Activated naive CD8-positive, alpha-beta T cell treated with anti-CD3 and anti-CD28 coated beads for 36 hours (primary cell): ENCODE results near the gene NOX5. TPM values are rescaled to one million over a fixed set of nuclear protein-coding genes. Genes with fewer than 3 reads are reported as not detected.

ENCODE experiments used
- DNase-seq: peaks from one replicate; pipeline ENCODE4 v3.0.0; 2021
- H3K27ac Mint-ChIP-seq: one replicate; pipeline ENCODE4 v1.8.0; 2022; ENCODE audit warnings: mild to moderate bottlenecking, moderate library complexity, mixed read lengths
- H3K27me3 Mint-ChIP-seq: one replicate; pipeline ENCODE4 v1.8.0; 2022; ENCODE audit warnings: mild to moderate bottlenecking, mixed read lengths
- H3K36me3 Mint-ChIP-seq: one replicate; pipeline ENCODE4 v1.8.0; 2021; ENCODE audit warnings: mild to moderate bottlenecking, mixed read lengths
- H3K4me1 Mint-ChIP-seq: one replicate; pipeline ENCODE4 v1.8.0; 2021; ENCODE audit warnings: mixed read lengths
- H3K4me3 Mint-ChIP-seq: one replicate; pipeline ENCODE4 v1.8.0; 2022; ENCODE audit warnings: mild to moderate bottlenecking, moderate library complexity, mixed read lengths
- H3K9me3 Mint-ChIP-seq: one replicate; pipeline ENCODE4 v1.8.0; 2022; ENCODE audit warnings: mixed read lengths
- total RNA-seq, 2 experiments: library from RNA; stranded (reverse); gene quantifications; one replicate each; pipeline ENCODE4 v1.2.3, GENCODE V29; 2021

NOX5 gene
- total RNA-seq, 2 experiments from 2014 or later, result not detected

DNA sequence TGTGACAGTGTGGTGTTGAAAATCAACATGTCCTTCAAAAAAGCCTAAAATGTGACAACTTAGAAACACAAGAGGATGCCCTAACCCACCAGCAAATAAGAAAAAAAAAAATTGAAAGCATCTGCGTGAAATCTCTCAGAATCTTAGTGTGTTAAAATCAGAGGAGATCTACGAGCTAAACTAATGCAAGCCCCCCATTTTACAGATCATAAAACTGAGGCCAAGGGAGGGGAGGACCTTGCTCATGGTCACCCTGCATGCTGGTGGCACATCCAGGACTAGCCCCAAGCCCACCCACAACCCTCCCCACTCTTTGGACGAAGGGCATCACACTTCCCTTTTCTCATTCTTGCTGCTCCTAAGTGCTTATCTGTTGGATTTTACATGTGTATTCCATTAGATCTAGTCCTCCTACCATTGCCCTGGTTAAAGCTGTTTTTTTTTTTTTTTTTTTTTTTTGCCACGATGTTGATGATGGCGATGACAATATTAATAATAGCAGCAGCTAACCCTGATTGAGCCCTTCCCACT, 29.1 kb upstream of the NOX5 start:
- Mint-ChIP-seq H3K4me1 (no peaks in the 10 kb centered on the region), H3K4me3 (no peak overlapping the region), H3K36me3 (no peaks in the 10 kb centered on the region), H3K27me3 (peaks cover 10% of the 10 kb centered on the region), H3K9me3 (no peaks in the 10 kb centered on the region), H3K27ac (no peak overlapping the region)
- DNase-seq, result no peak

DNA sequence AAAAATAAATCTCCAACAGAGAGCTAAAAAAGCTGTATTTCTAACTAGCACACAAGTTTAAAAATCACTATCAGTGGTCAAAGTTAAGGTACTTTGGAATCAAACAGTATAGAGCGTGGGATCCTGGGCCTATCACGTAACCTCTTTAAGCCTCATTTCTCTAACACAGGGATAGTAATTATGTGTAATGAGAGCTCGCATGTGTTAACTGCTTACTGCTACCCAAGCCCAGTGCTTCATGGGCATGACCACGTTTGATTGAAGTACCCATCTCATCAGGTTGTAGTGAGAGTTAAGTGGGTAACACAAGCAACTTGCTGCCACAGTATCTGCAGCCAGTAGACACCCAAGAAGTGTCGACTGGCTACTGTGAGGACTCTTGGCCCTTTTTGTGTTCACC, 28.2 kb upstream of the NOX5 start:
- no peak overlapping the region for H3K4me3 Mint-ChIP-seq
- H3K27ac Mint-ChIP-seq, result no peak overlapping the region
- no peaks in the 10 kb centered on the region for H3K4me1 Mint-ChIP-seq
- H3K36me3 Mint-ChIP-seq, result no peaks in the 10 kb centered on the region
- no peak for DNase-seq
- peaks cover 7% of the 10 kb centered on the region for H3K27me3 Mint-ChIP-seq
- H3K9me3 Mint-ChIP-seq, result no peaks in the 10 kb centered on the region

DNA sequence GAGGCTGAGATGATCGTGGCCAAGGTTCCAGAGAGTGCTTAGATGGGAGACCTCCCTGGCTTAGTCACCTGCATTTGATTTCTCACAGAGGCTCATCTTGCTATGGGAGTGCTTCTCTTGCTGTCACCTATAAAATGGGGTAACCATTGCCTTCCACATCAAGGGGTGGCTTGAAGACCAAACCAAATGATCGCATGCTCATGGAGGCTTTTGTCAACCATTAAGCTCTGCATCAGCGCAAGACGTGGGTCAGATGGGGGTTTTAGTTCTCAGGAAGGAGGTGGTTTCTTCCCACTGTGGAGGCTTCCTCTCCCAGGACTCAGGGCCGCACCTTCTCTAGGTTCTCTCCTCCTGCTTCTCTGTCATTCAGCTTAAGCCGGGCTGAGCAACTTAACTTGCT, 27.4 kb upstream of the NOX5 start:
- H3K4me1 Mint-ChIP-seq, result no peaks in the 10 kb centered on the region
- no peaks in the 10 kb centered on the region for H3K36me3 Mint-ChIP-seq
- H3K27ac Mint-ChIP-seq, result no peak overlapping the region
- H3K27me3 Mint-ChIP-seq, result peaks cover 4% of the 10 kb centered on the region
- no peak for DNase-seq
- H3K9me3 Mint-ChIP-seq, result no peaks in the 10 kb centered on the region
- H3K4me3 Mint-ChIP-seq, result no peak overlapping the region

DNA sequence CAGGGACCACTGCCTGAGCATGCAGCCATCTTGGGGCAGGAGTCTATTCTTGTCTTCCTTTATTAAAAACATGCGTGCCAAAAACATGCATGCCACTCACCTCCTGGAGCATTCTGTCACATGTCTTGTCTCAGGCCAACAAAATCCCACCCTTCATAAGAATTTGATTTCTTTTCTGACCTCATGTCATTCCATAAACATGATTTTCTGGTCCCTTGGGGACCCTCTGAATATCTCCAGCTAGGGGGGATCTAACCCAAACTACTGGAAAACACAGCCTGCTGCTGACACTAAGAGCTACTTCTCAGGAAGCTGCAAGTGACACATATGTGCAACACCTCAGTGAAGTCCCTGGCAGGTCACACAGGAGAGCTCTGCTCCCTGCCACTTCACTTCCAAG, 26.8 kb upstream of the NOX5 start:
- H3K27me3 Mint-ChIP-seq, result peaks cover 3% of the 10 kb centered on the region
- no peak for DNase-seq
- no peaks in the 10 kb centered on the region for H3K36me3 Mint-ChIP-seq
- H3K27ac Mint-ChIP-seq, result no peak overlapping the region
- H3K4me1 Mint-ChIP-seq, result no peaks in the 10 kb centered on the region
- H3K9me3 Mint-ChIP-seq, result no peaks in the 10 kb centered on the region
- H3K4me3 Mint-ChIP-seq, result no peak overlapping the region

DNA sequence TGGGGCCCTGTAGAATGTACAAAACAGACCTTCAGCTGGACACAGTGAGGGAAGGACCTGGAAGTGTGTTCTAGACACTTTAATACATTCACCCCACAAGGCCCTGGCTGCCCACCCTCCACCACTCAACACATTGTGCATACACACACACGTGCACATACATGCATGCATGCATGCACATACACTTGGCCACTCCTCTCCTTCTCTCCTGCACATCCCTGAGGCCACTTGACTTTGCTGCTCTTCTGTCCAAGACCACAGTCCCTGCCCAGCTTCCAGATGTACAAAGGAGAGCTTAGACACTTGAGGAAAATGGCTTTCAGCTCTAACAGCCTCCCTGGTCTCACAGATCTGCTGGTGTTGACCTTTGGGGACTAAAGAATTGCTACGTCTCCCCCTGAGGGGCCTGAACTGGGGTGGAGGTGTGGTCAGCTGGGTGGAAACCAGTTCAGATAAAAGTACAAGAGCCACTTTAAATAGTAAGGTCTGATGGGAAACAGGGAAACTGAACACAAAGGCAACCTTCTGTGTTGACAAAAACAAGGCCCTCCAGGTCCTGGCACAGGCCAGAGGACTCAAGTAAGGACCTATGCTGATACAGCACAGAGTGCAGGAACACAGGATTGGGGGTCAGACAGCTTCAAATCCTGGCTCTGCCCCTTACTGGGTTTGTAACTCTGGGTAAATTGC, 24.8 kb upstream of the NOX5 start:
- no peaks in the 10 kb centered on the region for H3K27me3 Mint-ChIP-seq
- no peak overlapping the region for H3K4me3 Mint-ChIP-seq
- no peaks in the 10 kb centered on the region for H3K9me3 Mint-ChIP-seq
- no peak for DNase-seq
- H3K4me1 Mint-ChIP-seq, result no peaks in the 10 kb centered on the region
- H3K36me3 Mint-ChIP-seq, result no peaks in the 10 kb centered on the region
- no peak overlapping the region for H3K27ac Mint-ChIP-seq

DNA sequence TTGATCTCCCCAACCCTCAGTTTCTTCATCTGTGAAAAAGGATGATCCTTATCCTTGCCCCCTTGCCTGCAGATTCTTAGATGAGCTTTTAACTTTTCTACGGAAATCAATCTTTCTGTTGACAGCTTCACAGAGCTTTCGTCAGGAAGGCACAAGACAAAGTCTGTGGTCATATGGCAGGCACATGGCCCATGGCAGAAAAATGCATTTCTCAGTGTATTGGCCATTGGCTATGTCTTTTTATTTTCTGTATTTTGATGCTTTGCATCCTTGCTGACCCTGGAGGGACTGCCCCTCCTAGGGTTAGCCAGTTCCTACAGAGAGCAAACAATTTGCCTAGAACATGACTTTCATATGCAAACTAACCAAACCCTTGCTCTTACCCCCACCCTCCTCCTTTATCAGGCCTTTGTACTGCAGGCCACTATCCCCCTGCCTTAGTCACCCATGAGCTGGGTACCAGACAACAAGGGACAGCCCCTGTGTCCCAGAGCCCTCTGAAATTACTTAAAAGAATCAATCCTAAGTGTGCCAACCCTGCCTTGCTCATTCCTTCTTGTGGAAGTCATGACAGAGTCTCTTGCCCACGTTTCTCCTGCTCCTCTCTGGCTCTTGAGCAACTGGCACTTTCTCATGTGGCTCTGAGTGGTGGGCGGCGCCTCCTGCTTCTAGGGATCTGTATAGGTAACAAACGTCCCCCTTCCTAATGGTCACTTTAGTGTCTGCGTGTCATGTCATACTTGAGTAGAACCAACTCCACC, 24.1 kb upstream of the NOX5 start:
- Mint-ChIP-seq H3K27ac (no peak overlapping the region), H3K4me3 (no peak overlapping the region), H3K9me3 (no peaks in the 10 kb centered on the region), H3K4me1 (no peaks in the 10 kb centered on the region), H3K36me3 (no peaks in the 10 kb centered on the region), H3K27me3 (no peaks in the 10 kb centered on the region)
- DNase-seq, result no peak

DNA sequence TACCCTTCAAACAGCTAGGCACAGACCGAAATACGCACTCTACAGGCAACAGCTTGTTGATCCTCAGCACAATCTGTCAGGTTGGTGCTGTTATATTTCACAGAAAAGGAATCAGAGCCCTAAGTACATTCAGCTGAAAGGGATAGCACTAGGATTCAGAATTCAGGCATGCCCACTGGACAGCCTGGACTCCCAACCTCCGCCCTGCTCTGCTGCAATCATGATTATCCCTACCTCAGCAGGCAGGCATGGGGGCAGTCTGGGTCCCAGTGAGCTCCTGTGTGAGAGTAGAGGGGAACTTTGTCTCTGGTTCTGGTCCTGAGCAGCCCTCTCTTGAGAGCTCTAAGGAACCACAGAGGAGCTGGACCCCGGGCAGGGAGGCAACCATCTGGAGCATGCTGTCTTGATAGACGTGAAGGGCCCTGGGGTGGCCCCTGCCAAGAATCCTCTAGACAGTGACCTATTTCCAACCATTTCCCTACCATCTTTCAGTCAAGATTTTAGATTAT, 23.4 kb upstream of the NOX5 start:
- Mint-ChIP-seq H3K27ac (no peak overlapping the region), H3K4me3 (no peak overlapping the region), H3K36me3 (no peaks in the 10 kb centered on the region), H3K4me1 (no peaks in the 10 kb centered on the region), H3K9me3 (no peaks in the 10 kb centered on the region), H3K27me3 (no peaks in the 10 kb centered on the region)
- DNase-seq, result no peak

DNA sequence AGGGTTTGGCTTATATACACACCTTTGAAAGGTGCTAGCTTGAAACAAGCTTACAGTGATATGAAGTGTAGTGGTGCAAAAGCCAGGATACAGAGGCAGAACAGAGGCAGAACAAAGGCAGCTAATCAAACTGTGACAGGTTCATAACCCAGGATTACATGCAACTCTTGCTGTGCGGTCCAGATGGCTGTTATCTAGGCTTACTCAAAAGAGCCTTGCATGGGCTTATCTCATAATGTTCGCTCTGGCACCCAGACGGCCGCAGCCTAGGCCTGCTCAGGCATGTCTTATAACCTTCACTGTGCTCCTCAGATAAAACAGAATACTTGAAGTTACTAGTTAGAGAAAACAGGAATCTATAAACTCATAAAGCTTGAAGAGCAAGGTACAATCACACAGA, 22.8 kb upstream of the NOX5 start:
- Mint-ChIP-seq H3K36me3 (no peaks in the 10 kb centered on the region), H3K4me3 (no peak overlapping the region), H3K27ac (no peak overlapping the region), H3K9me3 (no peaks in the 10 kb centered on the region), H3K4me1 (no peaks in the 10 kb centered on the region), H3K27me3 (no peaks in the 10 kb centered on the region)
- no peak for DNase-seq

DNA sequence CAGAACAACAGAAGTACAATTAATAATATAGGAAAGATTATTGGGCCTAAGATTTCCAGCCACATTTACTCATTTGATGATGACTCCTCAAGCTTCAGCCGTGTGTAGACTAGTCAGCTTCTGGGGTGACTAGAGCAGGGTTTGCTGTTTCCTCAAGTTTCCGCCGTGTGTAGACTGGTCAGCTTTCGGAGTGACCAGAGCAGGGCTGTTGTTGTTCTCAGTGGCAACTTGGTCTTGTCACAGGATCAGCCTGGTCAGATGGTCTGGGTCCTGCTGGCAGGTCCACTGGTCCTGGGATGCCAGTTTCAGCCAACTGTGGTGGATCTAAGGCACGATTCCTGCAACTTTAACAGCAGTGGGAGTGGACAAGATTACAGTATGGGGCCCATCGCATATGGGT, 21.8 kb upstream of the NOX5 start:
- Mint-ChIP-seq H3K4me3 (no peak overlapping the region), H3K9me3 (no peaks in the 10 kb centered on the region), H3K36me3 (no peaks in the 10 kb centered on the region), H3K4me1 (no peaks in the 10 kb centered on the region), H3K27me3 (no peaks in the 10 kb centered on the region), H3K27ac (no peak overlapping the region)
- DNase-seq, result no peak

DNA sequence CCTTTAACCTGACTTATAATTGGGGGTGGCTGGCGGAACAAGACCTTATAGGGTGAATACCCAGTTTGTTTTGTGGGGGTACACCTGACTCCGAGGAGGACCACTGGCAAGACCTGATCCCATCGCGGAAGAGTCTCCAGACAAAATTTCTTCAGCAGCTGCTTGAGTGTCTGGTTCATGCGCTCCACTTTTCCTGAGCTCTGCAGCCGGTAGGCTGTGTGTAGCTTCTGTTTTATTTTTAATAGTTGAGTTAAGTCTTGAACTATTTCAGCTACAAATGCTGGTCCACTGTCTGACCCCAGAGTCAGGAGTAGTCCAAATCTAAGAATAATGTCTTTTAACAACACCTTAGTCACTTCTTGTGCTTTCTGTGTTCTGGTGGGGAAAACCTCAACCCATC, 21.2 kb upstream of the NOX5 start:
- Mint-ChIP-seq H3K9me3 (no peaks in the 10 kb centered on the region), H3K27ac (no peak overlapping the region), H3K4me1 (no peaks in the 10 kb centered on the region), H3K4me3 (no peak overlapping the region), H3K27me3 (peaks cover 3% of the 10 kb centered on the region), H3K36me3 (no peaks in the 10 kb centered on the region)
- DNase-seq, result no peak

DNA sequence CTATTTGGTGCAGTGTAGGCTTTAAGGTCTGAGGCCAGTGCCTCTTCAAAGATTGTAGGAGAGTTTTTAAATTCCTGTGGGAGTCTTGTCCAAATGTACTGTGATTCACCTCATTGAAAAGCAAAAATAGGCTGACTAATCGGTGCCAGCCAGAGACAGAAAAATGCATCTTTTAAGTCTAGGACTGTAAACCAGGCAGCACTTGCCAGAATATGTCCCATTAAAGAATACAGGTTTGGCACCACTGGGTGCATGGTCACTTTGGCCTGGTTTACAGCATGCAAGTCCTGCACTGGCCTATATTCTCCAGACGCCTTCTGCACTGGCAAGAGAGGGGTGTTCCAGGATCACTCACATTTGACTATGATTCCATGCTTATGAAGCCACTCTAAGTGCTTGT, 20.3 kb upstream of the NOX5 start:
- H3K4me1 Mint-ChIP-seq, result no peaks in the 10 kb centered on the region
- no peaks in the 10 kb centered on the region for H3K36me3 Mint-ChIP-seq
- H3K9me3 Mint-ChIP-seq, result no peaks in the 10 kb centered on the region
- H3K27me3 Mint-ChIP-seq, result peaks cover 6% of the 10 kb centered on the region
- no peak overlapping the region for H3K27ac Mint-ChIP-seq
- H3K4me3 Mint-ChIP-seq, result no peak overlapping the region
- DNase-seq, result no peak

DNA sequence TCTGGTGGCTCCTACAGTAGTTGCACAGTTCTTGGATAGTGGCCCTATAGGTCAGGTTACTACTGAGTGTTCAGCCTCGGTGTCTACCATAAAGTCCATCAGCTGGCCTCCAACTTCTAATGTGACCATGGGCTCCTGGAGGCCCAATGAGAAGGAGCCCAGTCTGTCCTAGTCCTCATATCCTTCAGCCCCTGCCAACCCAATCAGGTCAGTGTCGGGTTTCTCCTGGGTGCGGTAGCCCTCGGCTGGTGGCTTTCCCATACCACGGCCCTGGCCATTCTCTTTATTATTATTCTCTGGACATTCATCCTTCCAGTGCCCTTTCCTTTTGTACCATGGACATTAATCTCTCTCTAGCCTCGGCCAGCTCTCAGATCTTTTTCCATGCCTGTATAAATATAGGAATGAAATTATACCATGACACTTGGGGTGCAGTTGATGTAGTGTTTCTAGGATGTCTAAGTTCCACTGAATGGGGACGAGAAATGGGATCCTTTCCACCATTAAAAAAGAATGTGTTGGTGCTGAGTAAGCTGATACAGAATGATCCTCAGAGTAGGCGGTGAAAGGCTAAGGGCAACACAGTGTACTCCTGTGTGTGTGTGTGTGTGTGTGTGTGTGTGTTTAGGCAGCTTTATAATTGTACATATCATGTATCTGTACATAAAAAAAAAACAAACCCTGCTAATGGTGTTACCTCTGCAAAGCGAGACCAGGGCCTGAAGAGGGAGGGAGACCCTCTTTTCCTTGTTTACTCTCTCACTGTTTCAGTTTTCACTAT, 19.3 kb upstream of the NOX5 start:
- DNase-seq, result no peak
- Mint-ChIP-seq H3K27ac (no peak overlapping the region), H3K4me3 (no peak overlapping the region), H3K36me3 (no peaks in the 10 kb centered on the region), H3K9me3 (no peaks in the 10 kb centered on the region), H3K4me1 (no peaks in the 10 kb centered on the region), H3K27me3 (peaks cover 11% of the 10 kb centered on the region)

DNA sequence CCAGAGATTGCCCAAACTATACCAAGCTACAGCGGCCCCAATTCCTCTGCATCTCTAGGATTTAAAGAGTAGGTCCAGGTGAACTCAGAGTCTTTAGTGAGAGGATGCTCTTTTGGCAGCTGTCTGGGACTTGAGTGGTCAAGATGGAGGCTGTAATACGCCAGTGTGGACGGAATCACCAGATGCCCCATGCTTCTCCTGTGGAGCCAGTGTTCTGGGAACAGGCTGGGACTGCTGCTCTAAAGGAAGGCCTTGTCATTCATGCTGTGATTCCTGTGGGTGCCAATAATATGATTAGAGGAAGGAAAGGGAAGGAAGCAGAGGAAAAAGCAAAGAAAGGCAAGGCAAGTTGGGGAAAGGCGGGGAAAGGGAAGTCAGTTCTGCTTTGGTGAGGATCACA, 17.4 kb upstream of the NOX5 start:
- no peaks in the 10 kb centered on the region for H3K9me3 Mint-ChIP-seq
- no peak for DNase-seq
- H3K27ac Mint-ChIP-seq, result no peak overlapping the region
- no peaks in the 10 kb centered on the region for H3K36me3 Mint-ChIP-seq
- peaks cover 11% of the 10 kb centered on the region for H3K27me3 Mint-ChIP-seq
- no peak overlapping the region for H3K4me3 Mint-ChIP-seq
- no peaks in the 10 kb centered on the region for H3K4me1 Mint-ChIP-seq

DNA sequence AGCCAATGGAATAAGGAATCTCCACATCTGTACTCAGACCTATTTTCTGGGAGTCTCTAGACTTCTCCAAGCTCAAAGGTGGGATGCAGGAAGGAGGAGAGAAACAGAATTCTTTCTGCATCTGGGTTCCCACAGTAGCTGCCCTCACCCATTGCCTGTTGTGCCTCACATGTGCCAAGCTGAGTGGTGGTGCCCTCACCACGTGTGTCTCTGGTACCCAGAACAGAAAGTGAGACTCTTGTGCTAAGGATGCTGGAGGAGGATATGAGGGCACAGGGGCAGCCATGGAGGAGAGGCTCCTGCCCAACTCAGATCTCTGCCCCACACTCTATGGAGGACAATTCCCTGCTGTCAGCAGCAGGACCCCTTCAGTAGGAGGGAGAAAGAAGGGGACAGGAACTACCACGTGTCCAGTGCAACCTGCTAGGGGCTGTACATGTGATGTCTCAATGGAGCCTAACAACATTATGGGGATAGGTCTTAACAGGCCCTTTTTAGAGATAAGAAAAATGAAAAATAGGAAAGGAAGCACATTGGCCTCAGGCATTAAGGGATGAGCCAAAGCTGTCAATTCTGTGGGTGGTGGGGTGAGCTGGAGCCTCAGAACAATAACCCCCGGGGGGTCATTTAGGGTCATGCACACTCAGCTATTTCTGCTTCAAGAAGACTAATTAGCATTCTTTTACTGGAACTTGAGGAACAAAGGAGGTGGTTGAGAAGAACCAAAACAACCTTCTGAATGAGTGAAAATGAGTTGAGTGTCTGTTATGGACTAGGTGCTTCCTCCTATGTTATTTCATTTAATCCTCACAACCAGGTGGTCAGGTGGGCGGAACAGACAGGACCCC, 16.3 kb upstream of the NOX5 start:
- Mint-ChIP-seq H3K9me3 (no peaks in the 10 kb centered on the region), H3K27ac (no peak overlapping the region), H3K36me3 (no peaks in the 10 kb centered on the region), H3K27me3 (peaks cover 11% of the 10 kb centered on the region), H3K4me1 (no peaks in the 10 kb centered on the region), H3K4me3 (no peak overlapping the region)
- DNase-seq, result no peak
